Fibroblast of pulmonary artery (primary cell): ENCODE data around the gene JOSD2.

ENCODE experiments used
- DNase-seq: peaks from one replicate; pipeline ENCODE4 v3.0.0-alpha.2; 2010; ENCODE audit warnings: low read depth
- H3K4me3 ChIP-seq: replicated peaks from 2 replicates; pipeline ENCODE4 v1.5.1; 2011; ENCODE audit warnings: low read depth, mild to moderate bottlenecking, control low read depth, low read length, moderate library complexity
- CTCF ChIP-seq: IDR thresholded peaks from 2 replicates; pipeline ENCODE4 v1.5.1; 2011; ENCODE audit warnings: mild to moderate bottlenecking, control low read depth, low read length, inconsistent platforms; ENCODE audit errors: missing control alignments

Gene JOSD2

GRCh38 chr19:50514346-50515167, 3.6 kb upstream of the JOSD2 start:
- no peak overlapping the region for H3K4me3 ChIP-seq
- DNase-seq: no peak
- no peak for TF ChIP-seq CTCF

GRCh38 chr19:50513746-50514345, 2.9 kb upstream of the JOSD2 start, which contains the start of gene ASPDH:
Gene ASPDH (minus strand): TSS chr19:50513913. CDS start chr19:50513823, 90 bp downstream.
- DNase-seq: no peak
- H3K4me3 ChIP-seq: no peak within 1 kb of the TSS
- TF ChIP-seq CTCF: no peak

GRCh38 chr19:50512999-50513745, 2.2 kb upstream of the JOSD2 start:
- no peak for DNase-seq
- no peak for TF ChIP-seq CTCF
- no peak overlapping the region for H3K4me3 ChIP-seq

- peak overlapping the region; percentile 95 for H3K4me3 ChIP-seq
- no peak for DNase-seq
- TF ChIP-seq CTCF: no peak
Measured at GRCh38 chr19:50512112-50512998, 1.4 kb upstream of the JOSD2 start.

GRCh38 chr19:50510700-50511068, 307 bp downstream of the JOSD2 start:
- no peak for TF ChIP-seq CTCF
- DNase-seq: no peak

GRCh38 chr19:50510121-50510670, 795 bp downstream of the JOSD2 start:
- H3K4me3 ChIP-seq: peak overlapping the region; percentile 95
- no peak for DNase-seq
- TF ChIP-seq CTCF: no peak

More at GRCh38 chr19:50510700-50511068, 307 bp downstream of the JOSD2 start:
- H3K4me3 ChIP-seq: peak overlapping the region; percentile 95
